ENCODE data around the gene NECAB3. TPM values are rescaled to one million over a fixed set of nuclear protein-coding genes. Genes with fewer than 3 reads are reported as not detected.

NECAB3 gene
- total and polyA plus RNA-seq, 2 of the 13 experiments (the other 11 are each of a cell fraction or from before 2014, with no cell fraction given): 61.5 to 65.5 TPM

DNA sequence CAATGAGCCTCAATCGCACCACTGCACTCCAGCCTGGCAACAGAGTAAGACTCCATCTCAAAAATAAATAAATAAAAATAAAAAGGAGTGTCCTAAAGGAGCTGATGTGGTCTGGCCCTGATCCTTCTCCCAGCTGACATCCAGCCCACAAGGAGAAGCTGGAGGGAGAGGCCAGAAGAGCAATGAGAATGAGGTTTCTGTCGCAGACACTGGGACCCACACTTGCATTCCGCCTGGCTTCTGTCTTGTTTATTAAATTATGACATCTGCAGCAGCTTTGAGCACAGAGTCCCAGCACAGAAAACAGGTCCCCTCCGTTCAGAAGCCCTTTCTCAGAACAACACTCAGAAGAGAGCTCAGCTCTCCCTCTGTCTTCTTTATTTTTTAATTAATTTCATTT lies 22.2 kb upstream of the NECAB3 start (continued):
- TF ChIP-seq, protein P1, sequence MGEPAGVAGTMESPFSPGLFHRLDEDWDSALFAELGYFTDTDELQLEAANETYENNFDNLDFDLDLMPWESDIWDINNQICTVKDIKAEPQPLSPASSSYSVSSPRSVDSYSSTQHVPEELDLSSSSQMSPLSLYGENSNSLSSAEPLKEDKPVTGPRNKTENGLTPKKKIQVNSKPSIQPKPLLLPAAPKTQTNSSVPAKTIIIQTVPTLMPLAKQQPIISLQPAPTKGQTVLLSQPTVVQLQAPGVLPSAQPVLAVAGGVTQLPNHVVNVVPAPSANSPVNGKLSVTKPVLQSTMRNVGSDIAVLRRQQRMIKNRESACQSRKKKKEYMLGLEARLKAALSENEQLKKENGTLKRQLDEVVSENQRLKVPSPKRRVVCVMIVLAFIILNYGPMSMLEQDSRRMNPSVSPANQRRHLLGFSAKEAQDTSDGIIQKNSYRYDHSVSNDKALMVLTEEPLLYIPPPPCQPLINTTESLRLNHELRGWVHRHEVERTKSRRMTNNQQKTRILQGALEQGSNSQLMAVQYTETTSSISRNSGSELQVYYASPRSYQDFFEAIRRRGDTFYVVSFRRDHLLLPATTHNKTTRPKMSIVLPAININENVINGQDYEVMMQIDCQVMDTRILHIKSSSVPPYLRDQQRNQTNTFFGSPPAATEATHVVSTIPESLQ (CRISPR knock-in tag; conservative IDR thresholded peaks at IDR 0.05): no peak
- TF ChIP-seq SOX6 (IDR thresholded peaks at IDR 0.05) (no peak), SOX6 (CRISPR knock-in tag; IDR thresholded peaks at IDR 0.05) (no peak), ZNF619 (CRISPR knock-in tag; IDR thresholded peaks at IDR 0.05) (no peak), ZNF205 (CRISPR knock-in tag; IDR thresholded peaks at IDR 0.05) (no peak), SP2 (CRISPR knock-in tag; IDR thresholded peaks at IDR 0.05) (no peak), POGZ (CRISPR knock-in tag; IDR thresholded peaks at IDR 0.05) (no peak), ASH2L (IDR thresholded peaks at IDR 0.05; ENCODE audit: insufficient read length, low read depth, low read length) (no peak), GATA4 (IDR thresholded peaks at IDR 0.05; ENCODE audit: borderline replicate concordance, low read depth) (no peak), CBX2 (IDR thresholded peaks at IDR 0.05; ENCODE audit: low read depth, low read length) (no peak), CBX2 (CRISPR knock-in tag; IDR thresholded peaks at IDR 0.05; ENCODE audit: low read depth) (no peak), ZNF781 (CRISPR knock-in tag; IDR thresholded peaks at IDR 0.05; ENCODE audit: borderline replicate concordance, not compliant biosample characterization) (no peak), ZFP36L2 (CRISPR knock-in tag; IDR thresholded peaks at IDR 0.05) (no peak)
- TF ChIP-seq, protein P2, sequence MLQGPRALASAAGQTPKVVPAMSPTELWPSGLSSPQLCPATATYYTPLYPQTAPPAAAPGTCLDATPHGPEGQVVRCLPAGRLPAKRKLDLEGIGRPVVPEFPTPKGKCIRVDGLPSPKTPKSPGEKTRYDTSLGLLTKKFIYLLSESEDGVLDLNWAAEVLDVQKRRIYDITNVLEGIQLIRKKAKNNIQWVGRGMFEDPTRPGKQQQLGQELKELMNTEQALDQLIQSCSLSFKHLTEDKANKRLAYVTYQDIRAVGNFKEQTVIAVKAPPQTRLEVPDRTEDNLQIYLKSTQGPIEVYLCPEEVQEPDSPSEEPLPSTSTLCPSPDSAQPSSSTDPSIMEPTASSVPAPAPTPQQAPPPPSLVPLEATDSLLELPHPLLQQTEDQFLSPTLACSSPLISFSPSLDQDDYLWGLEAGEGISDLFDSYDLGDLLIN (CRISPR knock-in tag; IDR thresholded peaks at IDR 0.05; ENCODE audit: borderline replicate concordance): no peak
- TF ChIP-seq, protein P3, sequence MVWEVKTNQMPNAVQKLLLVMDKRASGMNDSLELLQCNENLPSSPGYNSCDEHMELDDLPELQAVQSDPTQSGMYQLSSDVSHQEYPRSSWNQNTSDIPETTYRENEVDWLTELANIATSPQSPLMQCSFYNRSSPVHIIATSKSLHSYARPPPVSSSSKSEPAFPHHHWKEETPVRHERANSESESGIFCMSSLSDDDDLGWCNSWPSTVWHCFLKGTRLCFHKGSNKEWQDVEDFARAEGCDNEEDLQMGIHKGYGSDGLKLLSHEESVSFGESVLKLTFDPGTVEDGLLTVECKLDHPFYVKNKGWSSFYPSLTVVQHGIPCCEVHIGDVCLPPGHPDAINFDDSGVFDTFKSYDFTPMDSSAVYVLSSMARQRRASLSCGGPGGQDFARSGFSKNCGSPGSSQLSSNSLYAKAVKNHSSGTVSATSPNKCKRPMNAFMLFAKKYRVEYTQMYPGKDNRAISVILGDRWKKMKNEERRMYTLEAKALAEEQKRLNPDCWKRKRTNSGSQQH (CRISPR knock-in tag; IDR thresholded peaks at IDR 0.05; ENCODE audit: low read depth): no peak
- TF ChIP-seq, protein P4, sequence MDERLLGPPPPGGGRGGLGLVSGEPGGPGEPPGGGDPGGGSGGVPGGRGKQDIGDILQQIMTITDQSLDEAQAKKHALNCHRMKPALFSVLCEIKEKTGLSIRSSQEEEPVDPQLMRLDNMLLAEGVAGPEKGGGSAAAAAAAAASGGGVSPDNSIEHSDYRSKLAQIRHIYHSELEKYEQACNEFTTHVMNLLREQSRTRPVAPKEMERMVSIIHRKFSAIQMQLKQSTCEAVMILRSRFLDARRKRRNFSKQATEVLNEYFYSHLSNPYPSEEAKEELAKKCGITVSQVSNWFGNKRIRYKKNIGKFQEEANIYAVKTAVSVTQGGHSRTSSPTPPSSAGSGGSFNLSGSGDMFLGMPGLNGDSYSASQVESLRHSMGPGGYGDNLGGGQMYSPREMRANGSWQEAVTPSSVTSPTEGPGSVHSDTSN (CRISPR knock-in tag; IDR thresholded peaks at IDR 0.05): no peak
